CD1c-positive myeloid dendritic cell (primary cell): ENCODE data around the gene AKAP7.

Experiments used
- DNase-seq: peaks from one replicate; pipeline ENCODE4 v3.0.0-alpha.2; 2016; ENCODE audit errors: extremely low spot score

AKAP7 gene

GRCh38 chr6:131134220-131134979, 867 bp upstream of the AKAP7 start:
- DNase-seq, result no peak

GRCh38 chr6:131134980-131135243, 355 bp upstream of the AKAP7 start:
- DNase-seq, result no peak

DNA sequence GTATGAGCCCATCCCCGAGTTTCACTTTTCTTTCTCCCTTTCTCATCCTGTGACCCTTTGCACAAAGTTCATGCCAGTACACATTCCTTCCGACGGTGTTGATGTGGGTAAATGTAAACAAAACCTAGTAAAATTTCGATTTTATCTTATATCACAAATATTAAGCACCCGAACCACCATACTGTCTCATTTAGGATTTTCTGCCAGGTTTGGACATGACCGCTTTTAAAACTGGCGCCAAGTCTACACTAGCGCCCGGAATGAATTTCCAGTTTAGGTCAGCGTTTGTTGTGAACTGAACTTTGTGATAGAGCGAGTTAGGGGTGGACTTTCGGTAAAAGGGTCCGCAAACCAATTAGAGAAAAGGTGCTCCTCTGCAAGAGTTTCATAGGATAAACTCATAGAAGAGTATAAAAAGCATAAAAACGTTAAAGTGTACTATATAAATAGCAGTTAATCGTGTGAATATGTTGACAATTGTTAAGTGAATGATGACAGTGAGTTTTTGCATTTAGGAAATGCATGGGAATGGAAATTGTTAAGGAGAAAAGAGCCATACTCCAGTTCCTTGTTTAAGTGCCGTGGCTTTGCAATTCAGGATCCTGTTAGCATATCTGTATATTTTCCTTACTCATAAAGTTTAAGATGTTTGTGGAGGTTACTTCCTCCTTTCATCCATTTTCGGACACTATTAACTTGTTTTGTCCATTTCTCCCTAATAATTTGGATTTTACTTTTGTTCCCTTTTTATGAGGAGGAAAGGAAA, 937 bp downstream of the AKAP7 start:
- DNase-seq, result peak; percentile 25

DNA sequence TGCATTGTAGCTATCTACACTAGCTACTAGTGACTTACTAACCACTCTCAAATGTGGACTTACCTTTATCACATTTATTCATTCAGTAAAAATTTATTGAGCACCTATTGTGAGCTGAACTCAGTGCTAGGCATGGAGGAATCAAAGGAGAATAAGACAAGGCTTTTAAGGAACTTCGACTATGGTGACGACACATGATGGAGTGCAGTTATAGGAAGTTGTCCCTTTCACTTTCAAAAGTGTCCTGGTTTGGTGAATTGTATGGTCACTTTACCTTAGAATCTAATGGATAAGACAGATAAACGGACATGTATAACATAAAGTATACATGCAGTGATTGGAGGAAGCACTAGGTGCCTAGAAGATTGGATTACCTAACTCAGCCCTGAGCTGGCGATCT, 4.3 kb downstream of the AKAP7 start:
- DNase-seq, result peak; percentile 56

DNA sequence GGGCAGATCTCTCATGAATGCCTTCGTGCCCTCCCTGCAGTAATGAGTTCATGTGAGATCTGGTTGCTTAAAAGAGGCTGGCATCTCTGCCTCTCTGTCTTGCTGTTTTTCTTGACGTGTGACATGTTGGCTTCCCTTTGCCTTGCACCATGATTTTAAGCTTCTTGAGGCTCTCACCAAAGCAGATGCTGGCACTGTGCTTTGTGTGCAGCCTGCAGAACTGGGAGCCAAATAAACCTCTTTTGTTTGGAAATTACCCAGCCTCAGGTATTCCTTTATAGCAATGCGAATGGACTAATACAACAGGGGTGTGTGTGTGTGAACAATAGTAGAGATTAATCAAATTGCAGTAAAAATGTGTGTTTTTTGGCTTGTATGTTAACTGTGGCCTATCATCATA, 8.1 kb downstream of the AKAP7 start:
- DNase-seq, result no peak

GRCh38 chr6:131146865-131147264, 11.6 kb downstream of the AKAP7 start:
- no peak for DNase-seq

- DNase-seq, result no peak
These were observed 21.1 kb downstream of the AKAP7 start for GRCh38 chr6:131156411-131156810.

DNA sequence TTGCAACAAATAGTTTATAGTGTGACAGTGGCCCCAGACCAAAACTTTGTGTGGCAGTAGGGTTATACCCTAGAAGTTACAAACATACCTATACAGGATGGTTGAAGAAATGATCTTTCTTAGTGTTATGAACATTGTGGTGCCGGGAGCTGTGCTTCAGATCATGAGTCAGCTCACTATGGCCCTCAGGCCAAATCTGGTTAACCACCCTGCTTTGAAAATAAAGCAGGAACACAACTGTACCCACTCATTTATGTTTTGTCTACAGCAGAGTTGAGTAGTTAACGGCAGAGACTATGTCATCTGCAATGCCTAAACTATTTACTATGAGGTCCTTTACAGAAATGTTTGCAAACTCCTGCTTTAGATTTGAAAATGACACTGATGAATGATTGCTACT, 24.3 kb downstream of the AKAP7 start:
- DNase-seq, result no peak

DNA sequence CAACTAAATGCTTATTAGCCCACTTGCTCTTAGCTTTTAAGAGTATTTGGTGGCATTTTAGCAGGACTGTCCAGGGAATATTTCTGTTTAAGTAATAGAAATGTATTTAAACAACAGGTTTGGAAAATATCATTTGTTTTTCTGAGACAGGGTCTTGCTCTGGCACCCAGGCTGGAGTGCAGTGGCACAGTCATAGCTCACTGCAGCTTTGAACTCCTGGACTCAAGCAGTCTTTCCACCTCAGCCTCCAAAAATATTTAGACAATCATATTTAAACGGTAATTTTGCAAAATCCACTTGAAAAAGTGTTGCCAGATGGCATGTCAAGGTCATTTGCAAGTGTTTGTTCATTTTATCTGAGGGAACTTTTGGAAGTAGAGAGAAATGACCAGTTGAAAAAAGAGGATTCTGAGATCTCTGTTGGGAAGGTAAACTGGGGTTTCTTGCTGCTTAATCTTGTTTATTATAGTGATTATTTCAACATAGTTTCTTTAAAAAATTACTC, 25.0 kb downstream of the AKAP7 start:
- DNase-seq, result no peak

- no peak for DNase-seq
These were observed 26.7 kb downstream of the AKAP7 start for GRCh38 chr6:131161987-131162386.

DNA sequence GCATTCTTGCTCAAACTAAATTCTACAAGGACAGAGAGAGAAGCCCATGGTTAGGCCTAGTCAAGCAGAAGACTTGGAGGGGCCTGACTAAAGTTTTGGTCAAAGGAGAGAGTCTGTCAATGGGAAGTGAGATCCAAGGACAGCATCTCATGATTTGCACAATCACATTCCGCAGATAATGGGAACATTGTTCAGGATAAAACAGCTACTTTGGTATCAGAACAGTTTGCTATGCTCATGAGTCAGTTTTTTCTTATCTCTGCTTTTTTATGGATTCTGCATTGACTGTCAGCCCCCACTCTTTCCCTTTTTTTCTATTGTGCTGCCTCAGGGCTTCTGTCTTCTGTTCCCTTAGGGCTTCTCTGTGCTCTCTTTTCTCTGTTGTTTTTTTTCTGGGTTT, 28.6 kb downstream of the AKAP7 start:
- no peak for DNase-seq

DNA sequence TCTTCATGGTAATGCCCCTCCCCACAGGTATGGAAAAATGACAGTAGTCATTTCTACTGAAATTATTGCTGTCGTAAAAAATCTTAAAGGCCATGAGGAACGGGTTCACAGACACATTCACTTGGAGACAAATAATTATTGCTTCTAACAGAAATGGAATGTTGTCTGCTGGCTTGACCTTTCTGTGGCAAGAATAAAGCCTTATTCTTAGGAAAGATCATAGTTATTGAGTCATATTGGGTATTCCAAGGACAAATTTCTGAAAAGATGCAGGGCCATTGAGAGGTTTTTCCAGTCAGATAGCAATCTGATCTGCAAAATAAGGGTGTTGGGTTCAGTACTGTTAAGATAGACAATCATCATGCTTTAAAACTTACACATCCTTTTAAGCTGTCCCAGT, 29.2 kb downstream of the AKAP7 start:
- no peak for DNase-seq

- DNase-seq, result no peak
These were observed 32.5 kb downstream of the AKAP7 start for GRCh38 chr6:131167773-131168172.

GRCh38 chr6:131169613-131170012, 34.3 kb downstream of the AKAP7 start:
- no peak for DNase-seq

DNA sequence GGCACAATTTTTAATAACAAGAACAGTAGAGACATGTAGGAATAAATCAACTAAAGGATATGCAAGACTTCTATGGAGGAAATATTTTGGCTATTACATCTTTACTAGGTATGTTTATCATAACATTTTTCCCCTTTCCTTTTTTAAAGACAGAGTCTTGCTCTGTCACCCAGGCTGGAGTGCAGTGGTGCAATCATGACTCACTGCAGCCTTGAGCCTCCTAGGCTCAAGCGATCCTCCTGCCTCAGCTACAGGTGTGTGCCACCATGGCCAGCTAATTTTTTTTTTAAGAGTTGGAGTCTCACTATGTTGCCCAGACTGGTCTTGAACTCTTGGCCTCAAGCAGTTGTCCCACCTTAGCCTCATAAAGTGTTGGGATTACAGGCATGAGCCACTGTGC, 37.0 kb downstream of the AKAP7 start:
- no peak for DNase-seq

GRCh38 chr6:131173680-131174079, 38.4 kb downstream of the AKAP7 start:
- DNase-seq, result no peak

- DNase-seq, result no peak
These were observed 40.3 kb downstream of the AKAP7 start for GRCh38 chr6:131175564-131175963.

- no peak for DNase-seq
These were observed 42.7 kb downstream of the AKAP7 start for GRCh38 chr6:131177996-131178395.

- peak; percentile 52 for DNase-seq
These were observed 47.7 kb downstream of the AKAP7 start for GRCh38 chr6:131182991-131183425.

DNA sequence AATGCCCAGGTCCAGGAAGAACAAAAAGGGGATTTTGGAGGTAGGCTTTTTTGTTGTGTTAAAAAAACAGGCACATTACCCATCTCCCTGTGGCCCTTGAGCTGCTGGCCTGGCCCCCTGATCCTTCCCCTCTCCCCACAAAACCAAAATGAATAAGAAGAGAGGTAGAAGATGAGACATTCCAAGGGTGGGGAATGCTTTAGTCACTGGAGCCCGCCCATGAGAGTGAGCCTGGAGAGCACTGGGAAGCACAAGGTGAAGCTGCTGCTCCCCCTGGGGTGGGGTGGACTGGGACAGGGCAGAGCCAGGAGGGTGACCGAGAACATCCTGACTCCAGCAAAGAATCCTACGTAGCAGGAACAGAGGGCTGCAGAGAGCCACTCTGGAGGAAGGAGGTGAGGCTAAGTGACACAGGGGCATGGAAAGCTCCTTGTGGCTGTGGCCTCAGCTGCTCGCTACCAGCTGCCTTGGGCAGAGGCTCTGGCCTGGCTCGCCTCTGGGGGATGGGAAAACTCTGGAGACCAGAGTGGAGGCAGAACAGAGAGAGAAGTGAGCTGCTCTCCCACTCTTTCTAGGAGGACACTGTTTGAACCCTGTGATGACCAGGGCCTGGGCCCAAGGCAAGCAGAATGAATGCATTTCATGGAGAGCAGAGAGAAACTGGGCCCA, 48.3 kb downstream of the AKAP7 start:
- DNase-seq, result no peak

- DNase-seq, result no peak
These were observed 56.3 kb downstream of the AKAP7 start for GRCh38 chr6:131191590-131191989.

DNA sequence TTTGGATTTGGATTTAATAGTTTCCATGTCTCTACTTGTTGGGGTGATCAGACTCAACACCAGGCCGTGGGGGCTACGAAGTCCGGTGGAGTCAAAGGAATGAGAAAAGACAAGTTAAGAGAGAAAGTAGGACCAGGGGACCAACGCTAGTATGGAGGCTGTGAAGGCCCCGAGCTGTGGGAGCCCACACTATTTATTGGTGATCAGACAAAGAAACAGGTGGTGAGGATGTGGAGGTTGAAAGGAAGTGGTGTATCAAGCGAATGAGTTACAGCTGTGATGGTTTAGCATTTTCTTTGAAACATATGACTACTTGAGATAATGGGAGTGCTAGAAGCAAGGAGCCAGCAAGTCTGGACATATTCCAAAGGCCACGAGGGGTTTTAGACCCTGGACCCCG, 62.4 kb downstream of the AKAP7 start:
- DNase-seq, result no peak
